K562 (cell line): ENCODE data around the gene ARMC9. TPM values are rescaled to one million over a fixed set of nuclear protein-coding genes. Genes with fewer than 3 reads are reported as not detected.

Experiments used
- CBFA2T3 ChIP-seq: fragments of 450-650 bp; IDR thresholded peaks from 2 replicates; pipeline ENCODE4 v1.6.1; 2017
- CSDE1 ChIP-seq, 2 experiments: fragments of 450-650 bp; IDR thresholded peaks; 2 replicates each; pipeline ENCODE4 v1.6.1; 2016; ENCODE audit warnings: mild to moderate bottlenecking in 1 of 2
- HMG20A ChIP-seq: fragments of 450-650 bp; formaldehyde crosslinking; conservative IDR thresholded peaks from 2 replicates; pipeline ENCODE4 v1.4.0; 2020; ENCODE audit warnings: mild to moderate bottlenecking, mixed read lengths
- IRF9 ChIP-seq: fragments of 450-650 bp; IDR thresholded peaks from 2 replicates; pipeline ENCODE4 v1.6.1; 2016; ENCODE audit warnings: missing biosample characterization, missing genetic modification characterization
- NCOR1 ChIP-seq: fragments of 450-650 bp; IDR thresholded peaks from 2 replicates; pipeline ENCODE4 v1.6.1; 2016; ENCODE audit warnings: mild to moderate bottlenecking, moderate library complexity
- NFIC ChIP-seq: fragments of 450-650 bp; IDR thresholded peaks from 2 replicates; pipeline ENCODE4 v1.6.1; 2017; ENCODE audit warnings: mild to moderate bottlenecking, inconsistent platforms
- POLR3A ChIP-seq: IDR thresholded peaks from 2 replicates; pipeline ENCODE4 v1.6.1; 2011; ENCODE audit warnings: borderline replicate concordance, mild to moderate bottlenecking, moderate library complexity; ENCODE audit not compliant: insufficient read length, insufficient read depth; ENCODE audit errors: extremely low read depth
- SRSF1 ChIP-seq: fragments of 200-400 bp; formaldehyde crosslinking; IDR thresholded peaks from 2 replicates; pipeline ENCODE4 v1.6.1; 2017; ENCODE audit warnings: mild to moderate bottlenecking, low read depth, low read length, moderate library complexity
- SRSF3 ChIP-seq: fragments of 200-400 bp; formaldehyde crosslinking; IDR thresholded peaks from 2 replicates; pipeline ENCODE4 v1.6.1; 2016; ENCODE audit warnings: mild to moderate bottlenecking, low read length, moderate library complexity; ENCODE audit not compliant: insufficient read depth
- TCF3 ChIP-seq: sonication (generic); formaldehyde crosslinking; IDR thresholded peaks from 2 replicates; pipeline ENCODE4 v1.4.0; 2020; ENCODE audit warnings: mild to moderate bottlenecking, missing genetic modification reagents
- ZNF124 ChIP-seq: sonication (generic); formaldehyde crosslinking; IDR thresholded peaks from 2 replicates; pipeline ENCODE4 v1.8.1; 2022; ENCODE audit warnings: missing genetic modification reagents
- polyA plus RNA-seq, 8 experiments: library from polyadenylated mRNA; depleted of rRNA in 4 of 8; stranded (reverse) in 5 of 8; unstranded in 3 of 8; fragments of >200 nt; fragmentation: Nextera tagmentation in 2 of 8; fragmentation: Illumina TruSeq in 1 of 8; extraction: Ambion mirVana in 2 of 8; extraction: Trizol in 1 of 8; gene quantifications; 2 replicates each; pipeline versions ENCODE4 v1.2.1 to v1.2.3, GENCODE V29; 2011 to 2014; ENCODE audit warnings: inconsistent platforms in 1 of 8, missing spikeins in 1 of 8
- total RNA-seq, 7 experiments: library from RNA; depleted of rRNA in 6 of 7; stranded (reverse); fragments of >200 nt in 6 of 7; fragmentation: Illumina TruSeq in 2 of 7; extraction: Trizol in 2 of 7; gene quantifications; 2 replicates each; pipeline versions ENCODE4 v1.2.1 to v1.2.3, GENCODE V29; 2011 to 2021; ENCODE audit warnings: low replicate concordance in 1 of 7
- TF ChIP-seq, protein P1 (sequence below), 3 experiments: fragments of 200-800 bp in 1 of 3; fragments of 250-450 bp in 1 of 3; fragments of 450-650 bp in 1 of 3; sonication (Bioruptor Pico) in 1 of 3; sonication (Bioruptor generic) in 1 of 3; formaldehyde crosslinking in 1 of 3; IDR thresholded peaks; 2 replicates each; pipeline versions ENCODE4 v1.6.1 to v1.8.0; 2016 to 2022; ENCODE audit warnings: mild to moderate bottlenecking in 2 of 3, missing genetic modification characterization in 2 of 3, missing compliant biosample characterization in 1 of 3, moderate library complexity in 1 of 3
- TF ChIP-seq, protein P2 (sequence below), 2 experiments: fragments of 450-650 bp in 1 of 2; sonication (generic) in 1 of 2; formaldehyde crosslinking in 1 of 2; IDR thresholded peaks in 1 of 2; conservative IDR thresholded peaks in 1 of 2; 2 replicates each; pipeline versions ENCODE4 v1.6.1 to v1.8.1; 2016 to 2023; ENCODE audit warnings: mild to moderate bottlenecking in 2 of 2, moderate library complexity in 2 of 2, inconsistent platforms in 1 of 2, missing genetic modification reagents in 1 of 2
- TF ChIP-seq, protein P3 (sequence below): fragments of 450-650 bp; IDR thresholded peaks from 2 replicates; pipeline ENCODE4 v1.7.0; 2016; ENCODE audit warnings: borderline replicate concordance

ARMC9 gene
- total and polyA plus RNA-seq, 9 of the 15 experiments (the other 6 are each of a cell fraction or from before 2014, with no cell fraction given), result 0.36 to 2.3 (median 1.1) TPM

GRCh38 chr2:231415029-231415428 lies 216.6 kb downstream of the ARMC9 start (continued):
- TF ChIP-seq, protein P1, sequence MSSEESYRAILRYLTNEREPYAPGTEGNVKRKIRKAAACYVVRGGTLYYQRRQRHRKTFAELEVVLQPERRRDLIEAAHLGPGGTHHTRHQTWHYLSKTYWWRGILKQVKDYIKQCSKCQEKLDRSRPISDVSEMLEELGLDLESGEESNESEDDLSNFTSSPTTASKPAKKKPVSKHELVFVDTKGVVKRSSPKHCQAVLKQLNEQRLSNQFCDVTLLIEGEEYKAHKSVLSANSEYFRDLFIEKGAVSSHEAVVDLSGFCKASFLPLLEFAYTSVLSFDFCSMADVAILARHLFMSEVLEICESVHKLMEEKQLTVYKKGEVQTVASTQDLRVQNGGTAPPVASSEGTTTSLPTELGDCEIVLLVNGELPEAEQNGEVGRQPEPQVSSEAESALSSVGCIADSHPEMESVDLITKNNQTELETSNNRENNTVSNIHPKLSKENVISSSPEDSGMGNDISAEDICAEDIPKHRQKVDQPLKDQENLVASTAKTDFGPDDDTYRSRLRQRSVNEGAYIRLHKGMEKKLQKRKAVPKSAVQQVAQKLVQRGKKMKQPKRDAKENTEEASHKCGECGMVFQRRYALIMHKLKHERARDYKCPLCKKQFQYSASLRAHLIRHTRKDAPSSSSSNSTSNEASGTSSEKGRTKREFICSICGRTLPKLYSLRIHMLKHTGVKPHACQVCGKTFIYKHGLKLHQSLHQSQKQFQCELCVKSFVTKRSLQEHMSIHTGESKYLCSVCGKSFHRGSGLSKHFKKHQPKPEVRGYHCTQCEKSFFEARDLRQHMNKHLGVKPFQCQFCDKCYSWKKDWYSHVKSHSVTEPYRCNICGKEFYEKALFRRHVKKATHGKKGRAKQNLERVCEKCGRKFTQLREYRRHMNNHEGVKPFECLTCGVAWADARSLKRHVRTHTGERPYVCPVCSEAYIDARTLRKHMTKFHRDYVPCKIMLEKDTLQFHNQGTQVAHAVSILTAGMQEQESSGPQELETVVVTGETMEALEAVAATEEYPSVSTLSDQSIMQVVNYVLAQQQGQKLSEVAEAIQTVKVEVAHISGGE (CRISPR knock-in tag; IDR thresholded peaks at IDR 0.05), result no peak
- TF ChIP-seq CSDE1 (IDR thresholded peaks at IDR 0.05) (no peak), TCF3 (CRISPR knock-in tag) (peak; percentile 68), NFIC (peak; percentile 65), SRSF3 (no peak), IRF9 (tag) (no peak), HMG20A (CRISPR knock-in tag) (no peak), NCOR1 (no peak), CBFA2T3 (0 out of 2 replicates have a peak, but pooled peaks have one; percentile 5), SRSF1 (no peak), POLR3A (no peak), ZNF124 (no peak)
- TF ChIP-seq, protein P2, sequence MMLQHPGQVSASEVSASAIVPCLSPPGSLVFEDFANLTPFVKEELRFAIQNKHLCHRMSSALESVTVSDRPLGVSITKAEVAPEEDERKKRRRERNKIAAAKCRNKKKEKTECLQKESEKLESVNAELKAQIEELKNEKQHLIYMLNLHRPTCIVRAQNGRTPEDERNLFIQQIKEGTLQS (IDR thresholded peaks at IDR 0.05), result no peak
- TF ChIP-seq, protein P2 (CRISPR knock-in tag; conservative IDR thresholded peaks at IDR 0.05), result no peak
- TF ChIP-seq, protein P3, sequence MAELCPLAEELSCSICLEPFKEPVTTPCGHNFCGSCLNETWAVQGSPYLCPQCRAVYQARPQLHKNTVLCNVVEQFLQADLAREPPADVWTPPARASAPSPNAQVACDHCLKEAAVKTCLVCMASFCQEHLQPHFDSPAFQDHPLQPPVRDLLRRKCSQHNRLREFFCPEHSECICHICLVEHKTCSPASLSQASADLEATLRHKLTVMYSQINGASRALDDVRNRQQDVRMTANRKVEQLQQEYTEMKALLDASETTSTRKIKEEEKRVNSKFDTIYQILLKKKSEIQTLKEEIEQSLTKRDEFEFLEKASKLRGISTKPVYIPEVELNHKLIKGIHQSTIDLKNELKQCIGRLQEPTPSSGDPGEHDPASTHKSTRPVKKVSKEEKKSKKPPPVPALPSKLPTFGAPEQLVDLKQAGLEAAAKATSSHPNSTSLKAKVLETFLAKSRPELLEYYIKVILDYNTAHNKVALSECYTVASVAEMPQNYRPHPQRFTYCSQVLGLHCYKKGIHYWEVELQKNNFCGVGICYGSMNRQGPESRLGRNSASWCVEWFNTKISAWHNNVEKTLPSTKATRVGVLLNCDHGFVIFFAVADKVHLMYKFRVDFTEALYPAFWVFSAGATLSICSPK, result no peak
